Limb (tissue), 2 donors: ENCODE data around the gene NCLN.
"Not testable (repeated sequence)": the region's sequence is repeated elsewhere in the genome, so short reads cannot be mapped to it uniquely, and the experiment has no call there.

Experiments
- DNase-seq, 2 donors: peaks; one replicate each; pipeline ENCODE4 v3.0.0-alpha.2; 2016; ENCODE audit errors: extremely low spot score in 2 of 2

Gene NCLN

DNA sequence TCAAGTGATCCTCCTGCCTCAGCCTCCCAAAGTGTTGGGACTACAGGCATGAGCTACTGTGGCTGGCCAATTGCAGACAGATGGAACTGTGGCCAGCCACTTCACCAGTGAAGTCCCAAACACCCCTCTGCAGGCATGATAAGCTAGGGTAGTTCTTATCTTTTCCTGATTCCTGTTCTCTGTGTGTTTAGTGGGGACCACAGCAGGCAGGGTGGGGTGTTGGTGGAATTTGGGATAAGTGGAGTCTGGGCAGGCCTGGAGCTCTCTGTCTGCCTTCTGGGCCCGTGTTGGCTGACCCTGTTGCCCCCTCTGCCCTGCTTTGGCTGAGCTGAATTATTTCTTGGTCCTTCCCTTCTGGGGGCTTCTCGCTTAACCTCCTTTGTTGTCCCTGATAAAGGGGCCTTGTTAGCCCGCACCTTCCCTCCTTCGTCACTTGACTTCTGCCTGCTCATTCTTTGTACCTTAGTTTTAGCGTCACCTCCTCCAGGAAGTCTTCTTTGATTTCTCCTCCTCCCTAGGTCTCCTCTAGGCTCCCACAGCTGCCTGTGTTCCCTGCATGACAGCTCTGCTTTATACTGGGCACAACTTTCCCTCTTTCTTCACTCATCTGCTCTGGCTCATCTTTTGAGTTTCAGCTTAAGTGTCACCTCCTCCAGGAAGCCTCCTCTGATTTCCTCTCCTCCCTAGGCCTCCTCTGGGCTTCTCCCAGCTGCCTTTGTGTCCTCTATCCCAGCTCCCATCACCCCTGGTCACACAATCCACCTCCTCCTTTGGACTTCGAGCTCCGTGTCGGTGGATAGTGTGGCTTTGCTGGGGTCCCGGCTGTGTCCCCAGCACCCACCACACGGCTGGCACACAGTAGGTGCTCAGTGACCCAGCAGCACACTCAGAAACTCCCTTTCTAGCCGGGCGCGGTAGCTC, 1.7 kb upstream of the NCLN start:
- DNase-seq = no peak

GRCh38 chr19:3184847-3185460, 776 bp upstream of the NCLN start:
- DNase-seq = peak in 1 of 2 donors; percentile 87

- no peak for DNase-seq
These were observed 494 bp downstream of the NCLN start for GRCh38 chr19:3186160-3186688.

DNA sequence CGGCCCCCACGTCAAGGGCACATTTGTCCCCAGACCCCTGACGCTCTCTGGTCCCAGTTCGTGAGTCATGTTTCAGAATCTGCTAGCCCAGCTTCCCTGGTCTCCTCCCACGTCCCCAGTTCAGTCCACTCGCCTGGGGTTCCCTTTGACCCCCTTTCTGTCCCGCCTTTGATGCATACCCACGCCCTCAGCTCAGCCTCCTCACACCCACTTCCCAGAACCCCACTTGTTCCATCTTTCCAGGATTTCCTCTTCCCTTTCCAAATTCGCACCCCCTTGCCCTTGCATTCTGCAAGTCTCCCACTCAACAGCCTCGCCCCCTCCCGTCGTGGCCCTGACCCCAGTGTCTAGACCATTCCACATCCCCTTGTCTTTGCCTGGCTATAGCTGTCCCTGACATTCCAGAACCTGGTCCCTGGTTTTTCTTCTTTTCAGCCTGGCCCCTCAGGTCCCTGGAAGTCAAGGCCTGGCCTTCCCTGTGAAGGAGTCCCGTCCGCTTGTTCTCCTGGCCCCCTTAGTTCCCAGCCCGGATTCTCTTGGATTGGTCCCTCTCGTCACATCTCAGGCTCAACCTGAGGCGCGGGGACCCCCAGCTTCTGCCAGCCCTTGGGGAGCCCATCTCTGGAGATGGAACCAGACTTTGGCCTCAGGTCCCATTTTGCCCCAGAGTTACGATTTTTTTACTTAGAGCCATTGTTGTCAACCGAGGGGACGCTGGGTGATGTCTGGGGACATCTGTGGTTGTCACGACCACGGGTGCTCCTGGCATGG, 1.3 kb downstream of the NCLN start:
- no peak for DNase-seq

GRCh38 chr19:3187662-3188511, 2.2 kb downstream of the NCLN start:
- no peak for DNase-seq

DNA sequence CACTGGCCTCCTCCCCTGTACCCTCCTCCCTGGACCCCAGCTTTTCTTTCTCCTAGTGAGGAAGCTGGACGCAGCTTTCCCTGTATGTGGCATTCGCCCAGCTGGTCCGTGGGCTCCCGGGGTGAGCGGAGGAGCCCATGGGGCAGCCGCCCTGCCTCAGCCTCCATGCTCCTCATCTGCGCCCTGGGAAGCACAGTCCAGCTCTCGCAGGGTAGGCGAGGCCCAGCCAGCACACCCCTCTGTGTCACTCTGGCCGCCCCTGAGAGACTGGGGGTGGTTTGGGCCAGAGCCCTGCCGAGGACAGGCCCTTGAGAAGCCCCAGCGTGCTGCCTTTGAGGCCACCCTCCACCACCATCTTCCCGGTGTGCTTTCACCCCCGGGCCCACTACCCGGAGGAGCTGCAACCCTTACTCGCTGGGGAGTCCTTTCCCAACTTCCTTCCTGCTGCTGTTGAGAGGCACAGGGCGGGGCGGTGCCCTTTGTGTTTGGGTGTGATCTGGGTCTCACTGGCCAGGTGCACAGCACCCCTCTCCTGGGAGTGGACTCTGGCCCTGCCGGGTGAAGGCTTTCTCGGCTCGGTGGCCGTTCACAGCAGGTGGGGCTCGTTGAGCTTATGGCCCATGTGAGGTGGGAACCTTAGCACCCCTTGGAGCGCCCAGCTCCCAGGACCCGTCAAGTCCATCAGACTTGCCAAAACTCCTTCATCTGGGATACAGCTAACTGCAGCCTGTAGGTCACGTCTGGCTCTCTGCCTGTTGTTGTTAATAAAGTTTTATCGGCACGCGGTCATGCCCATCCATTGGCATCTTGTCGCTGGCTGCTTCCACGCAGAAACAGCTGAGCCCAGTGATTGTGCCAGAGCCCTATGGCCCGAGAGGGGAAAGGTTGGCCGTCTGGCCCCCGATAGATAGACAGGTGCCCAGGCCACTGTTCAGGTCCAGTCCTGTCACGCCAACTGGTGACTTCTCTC, 3.2 kb downstream of the NCLN start:
- no peak for DNase-seq

DNA sequence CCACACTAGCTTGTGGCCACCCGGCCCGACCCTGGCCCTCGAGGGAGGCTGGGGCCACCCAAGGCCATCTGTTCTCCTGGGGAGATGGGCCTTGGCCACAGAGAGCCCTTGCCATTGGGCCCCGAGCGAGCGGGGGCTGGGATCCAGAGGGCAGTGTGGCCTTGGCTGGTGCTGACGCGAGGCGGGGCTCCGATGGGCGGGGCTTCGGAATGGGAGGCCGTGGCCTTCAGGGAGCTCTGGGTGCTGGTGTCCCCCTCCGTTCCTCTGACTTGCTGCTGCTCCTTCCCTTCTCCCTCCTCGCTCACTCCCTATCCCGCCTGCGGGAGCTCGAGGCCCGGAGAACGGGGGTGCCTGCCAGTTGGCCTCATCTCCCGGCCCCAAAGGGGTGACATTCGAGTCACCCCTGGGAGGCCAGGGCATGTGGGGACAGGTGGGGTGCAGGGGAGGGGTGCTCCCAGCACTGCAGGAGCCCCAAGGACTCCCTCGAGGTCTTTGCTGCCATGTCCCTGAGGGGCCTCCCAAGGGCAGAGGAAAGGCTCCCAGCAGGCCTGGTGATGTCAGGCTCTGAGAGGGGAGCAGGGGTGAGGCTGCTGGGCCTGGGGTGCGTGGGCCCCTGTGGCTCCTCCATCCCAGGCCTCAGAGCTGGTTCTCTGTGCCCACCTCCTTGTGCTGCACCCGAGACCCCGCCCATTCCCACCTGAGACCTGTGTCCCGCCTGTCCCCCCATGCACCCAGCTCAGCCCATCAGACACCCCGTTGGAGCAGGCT, 4.2 kb downstream of the NCLN start:
- no peak for DNase-seq

DNA sequence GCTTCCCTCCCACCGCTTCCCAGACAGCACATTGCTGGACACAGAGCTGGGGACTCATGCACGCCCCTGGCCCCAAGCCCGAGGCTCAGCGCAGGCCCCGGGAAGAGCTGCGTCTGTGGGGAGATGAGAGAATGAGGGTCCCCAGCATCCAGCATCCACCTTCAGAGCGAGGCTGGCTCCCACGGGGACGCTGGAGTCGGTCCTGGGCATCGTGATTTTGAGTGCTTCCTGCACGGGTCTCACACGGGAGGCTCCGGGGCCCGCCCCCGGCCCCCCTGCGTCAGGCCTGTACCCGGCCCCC, 4.7 kb downstream of the NCLN start:
- no peak for DNase-seq

- DNase-seq = no peak
These were observed 5.4 kb downstream of the NCLN start for GRCh38 chr19:3190921-3191805.

- not testable (repeated sequence) for DNase-seq
These were observed 6.0 kb downstream of the NCLN start for GRCh38 chr19:3191806-3192104.

- no peak for DNase-seq
These were observed 6.5 kb downstream of the NCLN start for GRCh38 chr19:3192228-3192635.

GRCh38 chr19:3192684-3193083, 7.0 kb downstream of the NCLN start:
- DNase-seq = no peak

DNA sequence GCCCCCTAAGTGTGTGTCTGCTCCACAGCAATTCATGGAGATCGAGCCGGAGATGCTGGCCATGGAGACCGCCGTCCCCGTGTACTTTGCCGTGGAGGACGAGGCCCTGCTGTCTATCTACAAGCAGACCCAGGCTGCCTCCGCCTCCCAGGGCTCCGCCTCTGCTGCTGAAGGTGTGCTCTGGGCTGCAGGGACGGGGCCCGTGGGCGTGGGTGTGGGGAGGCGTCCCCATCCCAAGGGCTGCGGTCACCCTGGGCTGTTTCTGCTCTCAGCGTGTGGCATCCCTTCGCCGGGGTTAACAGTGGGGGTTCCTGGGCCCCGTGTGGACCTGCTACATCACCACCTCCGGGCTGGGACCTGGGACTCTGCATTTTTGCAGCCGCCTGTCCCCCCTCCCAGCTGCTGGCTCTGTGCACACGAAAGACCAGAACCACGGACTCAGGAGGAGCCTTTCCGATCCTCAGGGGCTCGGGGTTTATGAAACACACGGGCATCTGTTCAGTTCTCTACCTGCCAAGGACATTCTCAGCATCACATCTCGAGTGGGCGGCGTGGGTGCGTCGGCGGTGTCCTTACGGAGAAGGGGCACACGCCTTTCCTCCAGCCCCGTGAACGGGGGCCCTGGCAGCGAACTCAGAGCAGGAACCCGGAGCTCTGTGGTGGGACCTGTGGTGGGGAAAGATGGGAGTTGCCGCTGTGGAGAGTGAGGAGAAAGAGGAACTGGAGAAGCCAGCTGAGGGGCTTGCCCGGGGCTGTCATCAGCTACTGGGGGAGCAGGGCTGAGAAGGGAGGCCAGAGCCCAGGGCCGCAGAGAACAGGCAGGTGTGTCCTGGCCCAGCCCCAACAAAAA, 7.8 kb downstream of the NCLN start:
- no peak for DNase-seq

GRCh38 chr19:3194106-3195087, 8.7 kb downstream of the NCLN start:
- no peak for DNase-seq

- no peak for DNase-seq
These were observed 10.6 kb downstream of the NCLN start for GRCh38 chr19:3196064-3196932.

DNA sequence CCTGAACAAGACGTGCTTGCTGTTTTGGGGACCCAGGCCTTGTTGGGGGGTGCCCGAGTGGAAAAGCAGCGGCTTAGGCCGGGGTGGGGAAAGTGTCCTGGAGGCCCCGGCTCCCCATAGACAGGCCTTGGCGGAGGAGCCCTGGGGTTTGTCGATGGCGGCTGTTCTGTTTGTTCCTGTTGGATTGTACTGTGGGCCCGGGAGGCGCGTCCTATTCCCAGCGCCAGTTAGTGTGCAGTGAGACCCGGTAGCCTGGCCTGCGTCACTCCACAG, 11.1 kb downstream of the NCLN start:
- no peak for DNase-seq
